Subcutaneous adipose tissue (tissue), 4 donors: ENCODE results near the gene DYNLRB2. TPM values are rescaled to one million over a fixed set of nuclear protein-coding genes. Genes with fewer than 3 reads are reported as not detected.

Experiments used
- CTCF ChIP-seq: fragments of 450-650 bp; IDR thresholded peaks from one replicate; pipeline ENCODE4 v1.5.1; 2016; ENCODE audit warnings: low read depth, mild to moderate bottlenecking, control low read depth, antibody characterized with exemption, moderate library complexity
- total RNA-seq, 4 donors: library from RNA; depleted of rRNA; stranded (reverse); fragments of >200 nt; gene quantifications; one replicate each; pipeline ENCODE4 v1.1.0, GENCODE V29; 2016

The DYNLRB2 gene
- total RNA-seq, result not detected

- no peak for TF ChIP-seq CTCF
These were observed at the start of gene DYNLRB2 for GRCh38 chr16:80540516-80541305. DYNLRB2 (plus strand) TSS chr16:80540993; CDS start chr16:80541077, 84 bp downstream.

- TF ChIP-seq CTCF, result no peak
These were observed 40.5 kb upstream of the DYNLRB2 start for GRCh38 chr16:80500116-80500859.

GRCh38 chr16:80500961-80501525, 39.8 kb upstream of the DYNLRB2 start:
- TF ChIP-seq CTCF, result no peak

- TF ChIP-seq CTCF, result no peak
These were observed 37.7 kb upstream of the DYNLRB2 start for GRCh38 chr16:80503107-80503506.

- TF ChIP-seq CTCF, result no peak
These were observed 33.3 kb upstream of the DYNLRB2 start for GRCh38 chr16:80507538-80507937.

- no peak for TF ChIP-seq CTCF
These were observed 30.9 kb upstream of the DYNLRB2 start for GRCh38 chr16:80509872-80510271.
